K562 (cell line): ENCODE data around the gene CEACAM21. TPM values are rescaled to one million over a fixed set of nuclear protein-coding genes. Genes with fewer than 3 reads are reported as not detected.

ENCODE experiments used
- E4F1 ChIP-seq: fragments of 250-450 bp; sonication (Bioruptor Pico); IDR thresholded peaks from 2 replicates; pipeline ENCODE4 v1.5.0; 2021; ENCODE audit warnings: mild to moderate bottlenecking, borderline replicate concordance
- PBX2 ChIP-seq, 2 experiments: IDR thresholded peaks in 1 of 2; conservative IDR thresholded peaks in 1 of 2; 2 replicates each; pipeline ENCODE4 v1.6.1; 2016; ENCODE audit warnings: low read depth in 2 of 2, mild to moderate bottlenecking in 1 of 2, missing compliant biosample characterization in 1 of 2, missing genetic modification characterization in 1 of 2, moderate library complexity in 1 of 2
- SRSF9 ChIP-seq: fragments of 200-400 bp; formaldehyde crosslinking; IDR thresholded peaks from 2 replicates; pipeline ENCODE4 v1.6.1; 2017; ENCODE audit warnings: low read depth, low read length, borderline replicate concordance
- SUPT5H ChIP-seq: fragments of 450-650 bp; IDR thresholded peaks from 2 replicates; pipeline ENCODE4 v1.6.1; 2016
- UBTF ChIP-seq, 2 experiments: IDR thresholded peaks; 2 replicates each; pipeline ENCODE4 v1.6.1; 2012; ENCODE audit warnings: improper control_type of control experiment in 2 of 2, low read depth in 2 of 2, low read length in 2 of 2, borderline replicate concordance in 1 of 2
- ZNF3 ChIP-seq: fragments of 250-450 bp; sonication (Bioruptor Pico); IDR thresholded peaks from 2 replicates; pipeline ENCODE4 v1.5.0; 2021; ENCODE audit warnings: mild to moderate bottlenecking, moderate library complexity
- polyA plus RNA-seq, 8 experiments: library from polyadenylated mRNA; depleted of rRNA in 4 of 8; stranded (reverse) in 5 of 8; unstranded in 3 of 8; fragments of >200 nt; fragmentation: Nextera tagmentation in 2 of 8; fragmentation: Illumina TruSeq in 1 of 8; extraction: Ambion mirVana in 2 of 8; extraction: Trizol in 1 of 8; gene quantifications; 2 replicates each; pipeline versions ENCODE4 v1.2.1 to v1.2.3, GENCODE V29; 2011 to 2014; ENCODE audit warnings: inconsistent platforms in 1 of 8, missing spikeins in 1 of 8
- total RNA-seq, 7 experiments: library from RNA; depleted of rRNA in 6 of 7; stranded (reverse); fragments of >200 nt in 6 of 7; fragmentation: Illumina TruSeq in 2 of 7; extraction: Trizol in 2 of 7; gene quantifications; 2 replicates each; pipeline versions ENCODE4 v1.2.1 to v1.2.3, GENCODE V29; 2011 to 2021; ENCODE audit warnings: low replicate concordance in 1 of 7

Gene CEACAM21
- total and polyA plus RNA-seq, 9 of the 15 experiments (the other 6 are each of a cell fraction or from before 2014, with no cell fraction given), result 0.06 to 0.40 (median 0.18) TPM; not detected in 1

GRCh38 chr19:41548954-41549688 lies 26.8 kb upstream of the CEACAM21 start (continued):
- TF ChIP-seq PBX2 (CRISPR knock-in tag; IDR thresholded peaks at IDR 0.05; ENCODE audit: low read depth) (no peak), PBX2 (tag; conservative IDR thresholded peaks at IDR 0.05; ENCODE audit: low read depth) (peak; percentile 61), ZNF3 (CRISPR knock-in tag) (no peak), E4F1 (CRISPR knock-in tag) (no peak), UBTF (IDR thresholded peaks at IDR 0.05; ENCODE audit: borderline replicate concordance in 1 of 2, low read depth in 2 of 2, low read length in 2 of 2) (no peak), SRSF9 (no peak), SUPT5H (no peak)
